GM08714 (cell line): ENCODE measurements around the gene KDM6B.

ENCODE experiments used
- H3K4me3 ChIP-seq: fragments of 200-500 bp; sonication (Bioruptor generic); 2 replicates; pipeline ENCODE4 v1.5.1; 2014; ENCODE audit warnings: mild to moderate bottlenecking, low read length, inconsistent platforms
- ZNF274 ChIP-seq: IDR thresholded peaks from 2 replicates; pipeline ENCODE4 v1.6.1; 2012; ENCODE audit warnings: mild to moderate bottlenecking, low read depth, low read length

KDM6B gene

GRCh38 chr17:7832431-7832830 lies 1.6 kb upstream of the KDM6B start:
- H3K4me3 ChIP-seq = no peak overlapping the region
- TF ChIP-seq ZNF274 = no peak

- no peak overlapping the region for H3K4me3 ChIP-seq
- TF ChIP-seq ZNF274 = no peak
These were observed 814 bp upstream of the KDM6B start for GRCh38 chr17:7833011-7833794.

- TF ChIP-seq ZNF274 = no peak
- peak overlapping the region; percentile 65 for H3K4me3 ChIP-seq
These were observed 532 bp downstream of the KDM6B start for GRCh38 chr17:7834542-7834956.

DNA sequence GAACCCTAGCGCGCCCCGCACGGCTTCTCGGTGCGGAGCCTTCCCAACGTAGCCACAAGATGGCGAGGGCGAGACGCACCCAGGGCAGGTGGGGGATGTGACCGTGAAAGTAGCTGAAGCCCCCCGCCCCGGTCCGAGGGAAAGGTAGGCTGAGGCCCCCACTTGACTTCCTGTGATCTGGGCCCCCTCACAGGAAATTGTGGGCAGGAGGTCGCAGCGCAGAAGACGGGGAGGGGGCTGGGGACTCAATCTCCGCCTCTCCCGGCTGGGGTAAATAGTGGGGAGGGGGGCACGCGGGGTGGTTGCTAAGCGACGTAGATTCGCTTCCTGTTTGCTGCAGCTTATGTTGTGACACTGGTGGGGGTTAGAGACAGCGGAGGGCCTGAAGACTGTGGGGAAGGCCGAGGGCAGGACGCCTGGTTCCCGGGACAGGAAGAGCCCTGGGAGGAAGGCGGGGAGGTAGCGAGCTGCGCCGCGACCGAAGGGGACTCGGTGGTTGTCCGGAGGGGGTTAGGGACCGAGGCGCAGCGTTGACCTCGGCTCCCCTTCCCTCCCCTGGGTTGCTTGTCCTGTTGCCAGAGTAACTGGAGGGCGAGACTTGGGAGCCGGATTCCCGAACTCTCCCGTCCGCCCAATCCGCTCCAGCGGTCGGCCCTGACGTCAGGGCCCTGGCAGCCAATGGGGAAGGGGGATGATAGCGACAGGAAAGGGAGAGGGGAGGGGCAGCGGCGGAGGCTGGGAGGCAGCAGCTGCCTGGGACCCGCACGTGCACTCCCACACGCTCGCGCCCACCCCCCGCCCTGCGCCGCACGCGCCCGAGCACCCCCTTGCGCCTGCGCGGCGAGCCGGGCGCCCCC lies 1.2 kb downstream of the KDM6B start:
- TF ChIP-seq ZNF274 = no peak
- peak overlapping the region; percentile 74; the same call in 1 of the 2 replicates for H3K4me3 ChIP-seq

DNA sequence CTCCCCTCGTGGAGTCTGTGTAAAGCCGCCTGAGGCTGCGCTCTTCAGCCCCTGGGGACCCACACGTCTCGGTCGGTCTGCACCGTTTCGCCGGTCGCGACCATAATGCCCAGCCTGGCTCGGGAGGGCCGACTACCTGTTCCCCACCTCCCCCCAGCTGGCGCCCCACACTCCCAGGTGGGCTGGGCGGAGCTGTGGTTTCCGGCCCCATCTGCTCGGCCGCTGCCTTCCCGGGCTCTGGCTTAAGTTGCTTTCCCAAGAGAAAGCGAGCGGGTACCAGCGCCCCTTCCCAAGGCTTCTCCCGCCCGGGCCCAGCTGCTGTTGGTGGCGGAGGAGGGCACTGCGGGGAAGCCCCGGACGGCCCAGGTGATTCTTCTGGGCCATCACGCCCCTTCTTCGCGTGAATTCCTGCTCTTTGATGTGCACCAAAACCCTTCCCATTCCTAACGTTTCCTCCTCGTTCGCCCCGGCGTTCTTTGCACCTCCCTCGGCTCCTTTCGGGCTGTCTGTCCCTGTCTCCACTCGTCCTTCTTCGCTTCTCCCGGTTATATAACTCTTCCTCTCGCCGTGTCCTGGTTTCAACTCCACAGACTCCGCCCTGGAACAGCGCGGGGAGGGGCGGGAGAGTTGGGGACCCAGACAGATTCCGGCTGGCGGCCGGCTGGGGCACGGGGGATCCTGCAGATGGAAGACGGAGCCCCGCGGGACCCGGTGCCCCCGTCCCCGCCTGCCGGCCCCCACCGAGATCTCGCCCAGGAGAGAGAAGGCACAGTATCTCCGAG lies 2.0 kb downstream of the KDM6B start:
- no peak for TF ChIP-seq ZNF274
- H3K4me3 ChIP-seq = peak overlapping the region; percentile 74

GRCh38 chr17:7836596-7837407 lies 2.8 kb downstream of the KDM6B start:
- H3K4me3 ChIP-seq = peak overlapping the region; percentile 74; the same call in 1 of the 2 replicates
- no peak for TF ChIP-seq ZNF274

- TF ChIP-seq ZNF274 = no peak
- H3K4me3 ChIP-seq = peak overlapping the region; percentile 74
These were observed 3.5 kb downstream of the KDM6B start for GRCh38 chr17:7837408-7838088.

- TF ChIP-seq ZNF274 = no peak
- H3K4me3 ChIP-seq = peak overlapping the region; percentile 34
These were observed 4.4 kb downstream of the KDM6B start for GRCh38 chr17:7838090-7839075.

DNA sequence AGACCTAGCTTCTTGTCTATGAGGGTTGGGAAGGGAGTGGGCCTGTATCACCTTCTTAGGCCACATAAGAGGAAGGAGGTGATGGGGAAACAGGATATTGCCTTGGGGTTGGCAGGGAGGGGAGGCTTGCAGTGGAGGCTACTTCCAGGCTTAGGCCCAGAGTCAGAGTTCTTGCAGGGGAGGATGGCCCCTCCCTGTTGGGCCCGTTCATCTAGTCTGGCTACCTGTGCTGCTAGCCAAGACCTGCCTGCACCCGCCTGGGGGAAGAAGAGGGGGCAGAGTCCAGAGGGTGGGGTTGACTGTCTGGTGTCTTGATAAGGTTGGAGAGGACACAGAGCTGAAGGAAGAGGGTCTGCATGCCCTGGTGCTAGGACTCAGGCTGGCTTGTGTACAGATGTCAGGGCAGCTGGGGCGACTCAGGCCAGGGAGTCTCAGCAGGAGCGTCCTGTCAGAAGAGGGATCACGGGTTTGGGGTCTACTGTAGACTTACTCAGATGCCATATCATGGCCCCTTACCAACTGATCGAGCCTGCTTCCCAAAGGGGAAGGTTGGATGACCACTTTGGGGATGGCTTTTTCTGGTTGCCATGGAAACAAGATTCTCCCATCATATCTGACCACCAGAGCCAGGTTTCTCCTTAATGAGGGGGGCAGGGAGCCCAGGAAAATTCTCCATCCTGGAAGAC lies 5.3 kb downstream of the KDM6B start:
- H3K4me3 ChIP-seq = no peak overlapping the region
- TF ChIP-seq ZNF274 = no peak

DNA sequence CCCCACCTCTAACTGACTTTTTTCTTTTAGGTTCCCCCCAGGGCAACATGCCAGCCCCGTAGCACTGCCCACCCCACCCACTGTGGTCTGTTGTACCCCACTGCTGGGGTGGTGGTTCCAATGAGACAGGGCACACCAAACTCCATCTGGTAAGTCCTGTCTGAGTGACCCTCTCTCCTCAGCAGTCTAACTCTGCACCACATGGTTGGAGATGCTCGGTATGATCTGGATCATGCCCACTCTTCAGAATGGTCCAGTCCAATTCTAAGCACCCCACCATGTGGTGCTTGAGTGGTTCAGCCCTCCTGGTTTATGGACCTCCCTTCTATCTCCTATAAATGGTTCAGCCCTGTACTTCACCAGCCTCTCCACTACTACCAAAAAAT lies 5.9 kb downstream of the KDM6B start:
- no peak overlapping the region for H3K4me3 ChIP-seq
- no peak for TF ChIP-seq ZNF274

GRCh38 chr17:7840441-7840840 lies 6.4 kb downstream of the KDM6B start:
- no peak overlapping the region for H3K4me3 ChIP-seq
- TF ChIP-seq ZNF274 = no peak
